H1 (cell line): ENCODE results near the gene SLC30A2. TPM values are rescaled to one million over a fixed set of nuclear protein-coding genes. Genes with fewer than 3 reads are reported as not detected.

Experiments used
- CTCF ChIA-PET: fragments of 300-600 bp; sonication (Branson Sonifier 250); formaldehyde crosslinking; loops from one replicate; lab custom pipeline; 2021; ENCODE audit not compliant: partially characterized antibody; lab: Charles Lee
- POLR2A ChIA-PET: fragments of 300-600 bp; sonication (Branson Sonifier 250); formaldehyde crosslinking; loops from one replicate; lab custom pipeline; 2021; ENCODE audit warnings: inconsistent platforms; ENCODE audit not compliant: partially characterized antibody; lab: Charles Lee
- DNase-seq, 2 experiments: peaks; one replicate each; pipeline versions ENCODE4 v3.0.0 to v3.0.0-alpha.2; 2010 to 2022; ENCODE audit warnings: low spot score in 2 of 2, low read depth in 1 of 2, mixed read lengths in 1 of 2
- FAIRE-seq: peaks from 2 replicates; lab custom pipeline; 2011; peaks lifted over from hg19 to GRCh38; lab: Jason Lieb, UNC
- H2AFZ ChIP-seq: 2 replicates; pipeline ENCODE4 v1.8.1; 2012; ENCODE audit warnings: low read length, inconsistent platforms
- H2AK5ac ChIP-seq: 2 replicates; pipeline ENCODE4 v1.6.1; 2013; ENCODE audit warnings: low read depth, low read length
- H2BK120ac ChIP-seq: replicated peaks from 2 replicates; pipeline ENCODE3; 2013; ENCODE audit warnings: low read depth, low read length, inconsistent platforms
- H2BK12ac ChIP-seq: 2 replicates; pipeline ENCODE4 v1.6.1; 2013; ENCODE audit warnings: low read depth, low read length
- H2BK15ac ChIP-seq: 2 replicates; pipeline ENCODE4 v1.6.1; 2013; ENCODE audit warnings: low read length
- H2BK20ac ChIP-seq: 2 replicates; pipeline ENCODE4 v1.6.1; 2013; ENCODE audit warnings: low read length
- H2BK5ac ChIP-seq: 2 replicates; pipeline ENCODE4 v1.6.1; 2013; ENCODE audit warnings: low read depth, low read length
- H3K14ac ChIP-seq: 2 replicates; pipeline ENCODE4 v1.6.1; 2013; ENCODE audit warnings: inconsistent platforms; ENCODE audit not compliant: insufficient read length
- H3K18ac ChIP-seq: 2 replicates; pipeline ENCODE4 v1.6.1; 2013; ENCODE audit warnings: low read length; ENCODE audit errors: extremely low read depth
- H3K23ac ChIP-seq: 2 replicates; pipeline ENCODE4 v1.6.1; 2013; ENCODE audit warnings: inconsistent platforms; ENCODE audit not compliant: insufficient read length
- H3K23me2 ChIP-seq: 2 replicates; pipeline ENCODE4 v1.6.1; 2013; ENCODE audit warnings: low read depth, low read length
- H3K27ac ChIP-seq: 2 replicates; pipeline ENCODE4 v1.6.1; 2011; ENCODE audit warnings: low read depth, low read length, inconsistent platforms
- H3K27me3 ChIP-seq, 4 experiments: replicated peaks in 1 of 4; 1 replicate in 1 of 4; 2 replicates in 3 of 4; pipeline versions ENCODE4 v1.6.1 to v1.8.1; 2011 to 2013; ENCODE audit warnings: low read length in 3 of 4, mild to moderate bottlenecking in 3 of 4, inconsistent platforms in 2 of 4, mixed read lengths in 2 of 4, moderate library complexity in 1 of 4; ENCODE audit not compliant: control insufficient read depth in 3 of 4, insufficient read depth in 3 of 4; ENCODE audit errors: extremely low read depth in 1 of 4
- H3K36me3 ChIP-seq, 4 experiments: 2 replicates each; pipeline versions ENCODE4 v1.6.1 to v1.8.1; 2011 to 2013; ENCODE audit warnings: mild to moderate bottlenecking in 4 of 4, low read length in 3 of 4, moderate library complexity in 2 of 4, control low read depth in 1 of 4, inconsistent platforms in 1 of 4; ENCODE audit not compliant: insufficient read depth in 4 of 4, control insufficient read depth in 2 of 4
- H3K4ac ChIP-seq: replicated peaks from 2 replicates; pipeline ENCODE3; 2013; ENCODE audit warnings: low read length, low read depth, mixed read lengths, inconsistent platforms; ENCODE audit not compliant: insufficient read length
- H3K4me1 ChIP-seq, 4 experiments: replicated peaks in 1 of 4; 1 replicate in 1 of 4; 2 replicates in 3 of 4; pipeline versions ENCODE4 v1.6.1 to v1.8.1; 2011 to 2013; ENCODE audit warnings: low read length in 3 of 4, inconsistent platforms in 2 of 4, mixed read lengths in 1 of 4; ENCODE audit not compliant: insufficient read depth in 4 of 4, control insufficient read depth in 3 of 4
- H3K4me2 ChIP-seq, 2 experiments: 2 replicates each; pipeline versions ENCODE4 v1.6.1 to v1.8.1; 2011 to 2013; ENCODE audit warnings: low read depth in 2 of 2, low read length in 2 of 2, control low read depth in 1 of 2, inconsistent platforms in 1 of 2, mild to moderate bottlenecking in 1 of 2; ENCODE audit not compliant: insufficient read depth in 1 of 2
- H3K4me3 ChIP-seq, 4 experiments: fragments of 200-600, 300-600 bp in 1 of 4; sonication (generic), shearing (Covaris generic), sonication (Bioruptor Twin) in 1 of 4; 2 replicates each; pipeline versions ENCODE4 v1.5.1 to v1.8.1; 2011 to 2016; ENCODE audit warnings: low read length in 4 of 4, low read depth in 3 of 4, control low read depth in 2 of 4, inconsistent platforms in 2 of 4, mild to moderate bottlenecking in 2 of 4, mixed read lengths in 1 of 4, moderate library complexity in 1 of 4; ENCODE audit not compliant: insufficient read depth in 2 of 4; ENCODE audit errors: extremely low read depth in 1 of 4
- H3K56ac ChIP-seq: replicated peaks from 2 replicates; pipeline ENCODE3; 2013; ENCODE audit warnings: low read depth, mild to moderate bottlenecking, mixed read lengths, low read length, inconsistent platforms; ENCODE audit not compliant: insufficient read length
- H3K79me1 ChIP-seq: 2 replicates; pipeline ENCODE4 v1.6.1; 2013; ENCODE audit warnings: low read depth, low read length, control low read depth
- H3K79me2 ChIP-seq, 2 experiments: 2 replicates each; pipeline versions ENCODE4 v1.6.1 to v1.8.1; 2012 to 2013; ENCODE audit warnings: low read length in 2 of 2, mild to moderate bottlenecking in 2 of 2, inconsistent platforms in 1 of 2; ENCODE audit not compliant: insufficient read depth in 2 of 2, control insufficient read depth in 1 of 2
- H3K9ac ChIP-seq, 4 experiments: replicated peaks in 1 of 4; 1 replicate in 1 of 4; 2 replicates in 3 of 4; pipeline versions ENCODE4 v1.6.1 to v1.8.1; 2011 to 2013; ENCODE audit warnings: low read depth in 3 of 4, low read length in 3 of 4, control low read depth in 2 of 4, mild to moderate bottlenecking in 2 of 4, moderate library complexity in 2 of 4, inconsistent platforms in 1 of 4; ENCODE audit errors: extremely low read depth in 1 of 4
- H3K9me3 ChIP-seq, 2 experiments: 2 replicates each; pipeline versions ENCODE4 v1.6.1 to v1.8.1; 2012 to 2013; ENCODE audit warnings: mild to moderate bottlenecking in 2 of 2, moderate library complexity in 2 of 2, control low read depth in 1 of 2, inconsistent platforms in 1 of 2, low read depth in 1 of 2, low read length in 1 of 2, mixed read lengths in 1 of 2; ENCODE audit not compliant: insufficient read depth in 2 of 2
- H4K20me1 ChIP-seq, 2 experiments: replicated peaks in 1 of 2; 2 replicates each; pipeline versions ENCODE3 to v1.8.1; 2011 to 2013; ENCODE audit warnings: inconsistent platforms in 2 of 2, low read length in 2 of 2, mild to moderate bottlenecking in 1 of 2; ENCODE audit not compliant: insufficient read depth in 2 of 2, control insufficient read depth in 1 of 2
- H4K5ac ChIP-seq: 2 replicates; pipeline ENCODE4 v1.6.1; 2013; ENCODE audit warnings: low read length, low read depth, mixed read lengths, inconsistent platforms; ENCODE audit not compliant: insufficient read length
- H4K8ac ChIP-seq: 2 replicates; pipeline ENCODE4 v1.8.0; 2013; ENCODE audit warnings: mild to moderate bottlenecking, moderate library complexity, low read length, inconsistent platforms; ENCODE audit not compliant: insufficient read depth; ENCODE audit errors: extremely low read depth
- H4K91ac ChIP-seq: replicated peaks from 2 replicates; pipeline ENCODE3; 2013; ENCODE audit warnings: low read length, mixed read lengths, inconsistent platforms; ENCODE audit not compliant: insufficient read length
- CBX5 ChIP-seq: fragments of 300-800, 300-1000 bp; sonication (generic); IDR thresholded peaks from 2 replicates; pipeline ENCODE4 v1.7.1; 2016; ENCODE audit warnings: antibody characterized with exemption, low read length, low read depth
- EGR1 ChIP-seq: IDR thresholded peaks from 2 replicates; pipeline ENCODE4 v1.6.1; 2011; ENCODE audit warnings: low read depth, low read length, borderline replicate concordance
- JUN ChIP-seq: IDR thresholded peaks from 2 replicates; pipeline ENCODE4 v1.6.1; 2011; ENCODE audit warnings: low read depth, mild to moderate bottlenecking, improper control_type of control experiment, low read length
- RAD21 ChIP-seq, 2 experiments: IDR thresholded peaks in 1 of 2; conservative IDR thresholded peaks in 1 of 2; 2 replicates each; pipeline ENCODE4 v1.6.1; 2011; ENCODE audit warnings: low read depth in 2 of 2, low read length in 2 of 2, improper control_type of control experiment in 1 of 2, inconsistent platforms in 1 of 2, mild to moderate bottlenecking in 1 of 2, moderate library complexity in 1 of 2
- RFX5 ChIP-seq: IDR thresholded peaks from 2 replicates; pipeline ENCODE4 v1.6.1; 2011; ENCODE audit warnings: low read depth, low read length, improper control_type of control experiment, borderline replicate concordance
- RNF2 ChIP-seq: fragments of 200-900, 300-1000 bp; sonication (generic); IDR thresholded peaks from 2 replicates; pipeline ENCODE4 v1.7.1; 2016; ENCODE audit warnings: borderline replicate concordance, low read depth, mild to moderate bottlenecking, antibody characterized with exemption, low read length; ENCODE audit not compliant: poor library complexity, severe bottlenecking; ENCODE audit errors: missing control alignments
- RXRA ChIP-seq: IDR thresholded peaks from 2 replicates; pipeline ENCODE4 v1.6.1; 2011; ENCODE audit warnings: low read depth, mild to moderate bottlenecking, low read length, moderate library complexity; ENCODE audit not compliant: insufficient read depth
- SAP30 ChIP-seq: fragments of 300-600 bp; sonication (generic); IDR thresholded peaks from 2 replicates; pipeline ENCODE4 v1.7.1; 2012; ENCODE audit warnings: low read length, moderate library complexity, mild to moderate bottlenecking, inconsistent platforms; ENCODE audit not compliant: insufficient read depth, insufficient replicate concordance
- SP4 ChIP-seq: IDR thresholded peaks from 2 replicates; pipeline ENCODE4 v1.6.1; 2012; ENCODE audit warnings: low read length, inconsistent platforms
- SRF ChIP-seq: IDR thresholded peaks from 2 replicates; pipeline ENCODE4 v1.6.1; 2011; ENCODE audit warnings: mild to moderate bottlenecking, low read depth, low read length, moderate library complexity
- TCF12 ChIP-seq: IDR thresholded peaks from 2 replicates; pipeline ENCODE4 v1.6.1; 2011; ENCODE audit warnings: low read depth, mild to moderate bottlenecking, low read length
- USF2 ChIP-seq: IDR thresholded peaks from 2 replicates; pipeline ENCODE4 v1.6.1; 2011; ENCODE audit warnings: low read length, improper control_type of control experiment
- WGBS, 2 experiments: shearing (Covaris generic) in 1 of 2; methylation state at CpG; one replicate each; pipeline versions ENCODE4 v1.1.6 to v1.1.7; 2013 to 2015; ENCODE audit warnings: low lambda C conversion rate in 2 of 2, mixed read lengths in 2 of 2, inconsistent platforms in 1 of 2, low coverage in 1 of 2, missing lambda C conversion rate in 1 of 2; ENCODE audit not compliant: insufficient replicate concordance in 2 of 2, insufficient coverage in 1 of 2, insufficient read length in 1 of 2; ENCODE audit errors: extremely low coverage in 1 of 2, missing lambda C conversion rate in 1 of 2; 5-methylcytosine and 5-hydroxymethylcytosine counted together
- polyA plus RNA-seq, 7 experiments: library from polyadenylated mRNA; depleted of rRNA in 3 of 7; stranded (reverse) in 5 of 7; unstranded in 2 of 7; fragments of >200 nt in 5 of 7; fragments of 200-250 nt in 2 of 7; gene quantifications; 1 replicate in 5 of 7; 2 replicates in 1 of 7; 4 replicates in 1 of 7; pipeline versions ENCODE4 v1.2.1 to v1.2.3, GENCODE V29; 2011 to 2013; ENCODE audit warnings: missing spikeins in 2 of 7, mixed read lengths in 2 of 7
- total RNA-seq: library from RNA; stranded (reverse); fragmentation: NEBNext Ultra II Directional; extraction: Animal tissue kit (Norgen Biotek cat#: 25700); gene quantifications from 2 replicates; pipeline ENCODE4 v1.2.1, GENCODE V29; 2021

Gene SLC30A2
- total and polyA plus RNA-seq, 2 of the 8 experiments (the other 6 are each of a cell fraction or from before 2014, with no cell fraction given) = 0.19 to 0.76 TPM

GRCh38 chr1:26083208-26083607 is 37.3 kb upstream of the SLC30A2 start:
- FAIRE-seq (no peak), DNase-seq (no peak)
- no peak overlapping the region for H3K14ac ChIP-seq
- no peak overlapping the region for H3K18ac ChIP-seq
- 75% methylated on average over 5 of the region's 5 CpGs; no CpG with 5 or more reads in 1 of the 2 experiments for WGBS, 2 experiments
- H3K27me3 ChIP-seq = no peaks in the 10 kb centered on the region; a peak in 1 of 7 replicates
- no peaks in the 10 kb centered on the region for H3K9me3 ChIP-seq
- H3K23me2 ChIP-seq = no peaks in the 10 kb centered on the region
- no peaks in the 10 kb centered on the region for H3K36me3 ChIP-seq
- H4K8ac ChIP-seq = no peak overlapping the region
- no peak overlapping the region for H2BK12ac ChIP-seq
- H2BK5ac ChIP-seq = no peak overlapping the region
- no peak overlapping the region for H2BK15ac ChIP-seq
- H4K20me1 ChIP-seq = no peaks in the 10 kb centered on the region
- no peak overlapping the region for H3K56ac ChIP-seq
- no peak overlapping the region for H3K9ac ChIP-seq
- no peak overlapping the region for H3K4me2 ChIP-seq
- ChIA-PET POLR2A (interaction anchor here (0.6 kb wide), 1 partner anchor 115 kb away, joined by 3 read pairs; no protein-coding TSS in a partner anchor), CTCF (interaction anchor here (1.4 to 4.6 kb wide), 4 partner anchors 11 to 47 kb away, joined by 4 to 23 read pairs (median 8); no protein-coding TSS in a partner anchor)
- H4K5ac ChIP-seq = no peak overlapping the region
- no peak overlapping the region for H3K4ac ChIP-seq
- no peak overlapping the region for H3K23ac ChIP-seq
- H4K91ac ChIP-seq = no peak overlapping the region
- no peak overlapping the region for H3K4me3 ChIP-seq
- no peak overlapping the region for H2AFZ ChIP-seq
- H3K4me1 ChIP-seq = peaks cover 0 to 9% (median 6%) of the 10 kb centered on the region in 4 experiments; a peak in 4 of 7 replicates
- no peaks in the 10 kb centered on the region for H3K79me1 ChIP-seq
- H2AK5ac ChIP-seq = no peak overlapping the region
- no peak overlapping the region for H3K27ac ChIP-seq
- H2BK20ac ChIP-seq = no peak overlapping the region
- no peak overlapping the region for H2BK120ac ChIP-seq
- no peaks in the 10 kb centered on the region for H3K79me2 ChIP-seq
- no peak for TF ChIP-seq RFX5
- no peak for TF ChIP-seq SRF
- TF ChIP-seq EGR1 = no peak
- TF ChIP-seq SP4 = no peak
- TF ChIP-seq SAP30 = no peak
- TF ChIP-seq JUN = no peak
- TF ChIP-seq USF2 = no peak
- TF ChIP-seq RNF2 = no peak
- no peak for TF ChIP-seq RXRA
- no peak for TF ChIP-seq RAD21 (IDR thresholded peaks at IDR 0.05 in 1 of 2, conservative IDR thresholded peaks at IDR 0.05 in 1 of 2; ENCODE audit: low read depth in 2 of 2, low read length in 2 of 2)
- TF ChIP-seq TCF12 = no peak
- no peak for TF ChIP-seq CBX5
